Urothelium cell line (cell line): ENCODE data around the gene ARID4B.
"Not testable (repeated sequence)": the region's sequence is repeated elsewhere in the genome, so short reads cannot be mapped to it uniquely, and the experiment has no call there.

Experiments
- DNase-seq: peaks from one replicate; pipeline ENCODE4 v3.0.0; 2011; ENCODE audit warnings: low spot score, mixed read lengths
- FAIRE-seq: peaks from 2 replicates; lab custom pipeline; 2011; peaks lifted over from hg19 to GRCh38; lab: Jason Lieb, UNC

Gene ARID4B

DNA sequence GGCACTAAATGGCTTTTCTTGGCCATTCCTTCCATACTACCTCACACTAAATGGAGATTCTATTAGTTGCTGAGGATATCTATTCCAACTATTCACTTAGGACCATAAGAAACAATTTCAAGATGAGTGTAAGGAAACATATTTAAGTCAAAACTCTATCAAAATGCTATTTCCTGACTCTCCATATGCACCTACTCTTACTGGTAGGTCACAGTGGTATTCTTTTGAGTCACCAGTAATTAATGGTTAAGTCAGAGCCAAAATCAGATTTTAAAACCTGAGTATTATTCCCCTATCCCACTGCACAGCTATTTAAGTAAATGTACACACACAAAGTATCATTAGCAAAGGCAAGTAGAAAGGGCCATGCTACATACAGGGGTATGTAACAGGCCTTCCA is 50.3 kb downstream of the ARID4B start:
- FAIRE-seq: no peak
- no peak for DNase-seq

DNA sequence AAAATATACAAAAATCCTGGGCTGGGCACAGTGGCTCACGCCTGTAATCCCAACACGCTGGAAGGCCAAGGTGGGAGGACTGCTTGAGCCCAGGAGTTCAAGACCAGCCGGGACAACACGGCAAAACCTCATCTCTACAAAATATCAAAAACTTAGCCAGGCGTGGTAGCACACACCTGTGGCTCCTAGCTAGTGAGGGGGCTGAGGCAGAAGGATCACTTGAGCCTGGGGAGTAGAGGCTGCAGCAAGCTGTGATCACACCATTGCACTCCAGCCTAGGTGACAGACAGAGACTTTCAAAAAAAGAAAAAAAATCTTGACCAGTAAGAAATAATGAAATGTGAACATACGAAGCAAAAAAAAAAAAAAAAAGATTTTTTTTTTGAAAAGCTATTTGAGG is 52.1 kb downstream of the ARID4B start:
- no peak for FAIRE-seq

DNA sequence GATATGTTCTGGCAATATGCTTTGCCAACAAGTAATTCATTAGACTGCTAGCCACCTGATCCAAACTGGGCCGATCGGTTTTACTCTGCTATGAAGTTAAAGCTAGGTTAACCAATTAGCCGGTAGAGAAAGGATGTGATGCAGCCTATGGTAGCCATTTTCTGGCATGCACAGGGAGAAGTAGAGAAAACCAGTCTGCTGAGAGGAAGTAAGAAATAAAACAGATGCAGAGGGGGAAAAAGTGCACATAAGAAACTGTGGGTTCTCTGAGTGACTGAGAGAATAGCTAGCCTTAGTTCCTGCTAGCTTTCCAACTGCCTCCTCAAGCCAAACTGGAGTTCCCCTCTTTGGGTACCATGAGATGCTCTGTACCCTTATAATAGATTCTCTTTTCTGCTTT is 52.8 kb downstream of the ARID4B start:
- DNase-seq (no peak), FAIRE-seq (no peak)

More for the DNA sequence above, 52.1 kb downstream of the ARID4B start:
- no peak for DNase-seq

DNA sequence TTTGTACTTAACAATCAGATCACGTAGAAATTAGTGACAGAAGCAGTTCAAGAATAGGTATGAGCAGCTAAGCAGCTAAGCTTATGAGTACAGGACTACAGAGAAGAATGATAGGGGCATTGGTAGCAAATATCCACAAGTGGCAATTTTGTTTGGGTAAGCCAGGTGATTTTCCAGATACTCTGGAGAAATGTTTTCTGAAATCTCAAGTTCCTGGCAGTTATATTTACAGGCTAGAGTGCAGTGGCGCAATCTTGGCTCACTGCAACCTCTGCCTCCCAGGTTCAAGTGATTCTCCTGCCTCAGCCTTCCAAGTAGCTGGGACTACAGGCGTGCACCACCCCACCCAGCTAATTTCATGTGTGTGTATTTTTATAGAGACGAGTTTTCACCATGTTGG is 55.1 kb downstream of the ARID4B start:
- FAIRE-seq (no peak), DNase-seq (no peak)

DNA sequence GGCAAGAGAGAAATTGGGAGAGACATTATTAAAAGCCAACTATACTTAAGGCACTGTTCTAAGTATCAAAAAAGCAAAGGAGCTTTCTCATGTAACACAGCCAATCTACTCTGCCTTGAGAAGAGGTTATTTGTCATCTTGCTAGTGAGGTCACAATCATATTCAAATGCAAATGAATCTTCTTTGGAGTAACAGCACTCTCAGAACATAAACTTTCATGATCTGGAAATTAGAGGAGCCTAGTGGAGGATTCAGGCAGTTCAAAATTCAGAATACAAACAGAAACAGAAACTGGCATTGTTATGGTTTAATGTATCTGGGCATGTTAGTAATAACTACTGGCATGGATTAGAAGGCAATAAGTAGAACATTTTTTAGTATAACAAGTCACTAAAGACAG is 57.4 kb downstream of the ARID4B start:
- no peak for FAIRE-seq
- DNase-seq: no peak

DNA sequence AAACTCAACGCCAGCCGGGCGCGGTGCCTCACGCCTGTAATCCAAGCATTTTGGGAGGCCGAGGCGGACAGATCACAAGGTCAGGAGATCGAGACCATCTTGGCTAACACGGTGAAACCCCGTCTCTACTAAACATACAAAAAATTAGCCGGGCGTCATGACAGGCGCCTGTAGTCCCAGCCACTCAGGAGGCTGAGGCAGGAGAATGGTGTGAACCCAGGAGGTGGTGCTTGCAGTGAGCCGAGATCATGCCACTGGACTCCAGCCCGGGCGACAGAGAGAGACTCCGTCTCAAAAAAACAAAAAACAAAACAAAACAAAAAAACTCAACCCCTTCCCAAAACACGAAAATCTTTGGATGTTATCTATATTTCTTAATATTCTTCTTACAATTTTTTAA is 58.0 kb downstream of the ARID4B start:
- not testable (repeated sequence) for FAIRE-seq, DNase-seq

DNA sequence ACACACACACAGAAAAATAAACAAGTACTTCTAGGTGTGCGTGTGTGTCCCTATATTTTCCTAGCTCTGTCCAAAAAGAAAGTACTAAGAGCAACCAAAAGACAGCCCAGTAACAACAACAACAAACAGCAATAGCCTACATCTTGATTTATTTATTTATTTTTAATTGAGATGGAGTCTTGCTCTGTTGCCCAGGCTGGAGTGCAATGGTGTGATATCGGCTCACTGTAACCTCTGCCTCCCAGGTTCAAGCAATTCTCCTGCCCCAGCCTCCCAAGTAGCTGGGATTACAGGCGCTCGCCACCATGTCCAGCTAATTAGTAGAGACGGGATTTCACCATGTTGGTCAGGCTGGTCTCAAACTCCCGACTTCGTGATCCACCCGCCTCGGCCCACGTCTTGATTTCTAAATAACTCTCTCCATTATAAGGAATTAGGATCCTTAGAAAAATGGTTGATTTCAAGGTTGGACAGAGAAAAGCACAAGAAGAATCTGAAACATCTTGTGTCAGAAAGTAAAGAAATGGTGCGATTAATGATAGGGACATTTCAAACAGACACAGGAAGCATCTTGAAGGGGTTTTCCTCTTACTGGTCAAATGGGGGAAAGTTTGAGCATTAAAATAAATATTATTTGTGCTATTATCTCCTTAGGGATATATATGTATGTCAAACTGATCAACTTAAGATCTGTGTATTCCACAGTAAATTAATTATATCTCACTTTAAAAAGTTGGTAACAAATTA is 59.4 kb downstream of the ARID4B start:
- FAIRE-seq (no peak), DNase-seq (no peak)

DNA sequence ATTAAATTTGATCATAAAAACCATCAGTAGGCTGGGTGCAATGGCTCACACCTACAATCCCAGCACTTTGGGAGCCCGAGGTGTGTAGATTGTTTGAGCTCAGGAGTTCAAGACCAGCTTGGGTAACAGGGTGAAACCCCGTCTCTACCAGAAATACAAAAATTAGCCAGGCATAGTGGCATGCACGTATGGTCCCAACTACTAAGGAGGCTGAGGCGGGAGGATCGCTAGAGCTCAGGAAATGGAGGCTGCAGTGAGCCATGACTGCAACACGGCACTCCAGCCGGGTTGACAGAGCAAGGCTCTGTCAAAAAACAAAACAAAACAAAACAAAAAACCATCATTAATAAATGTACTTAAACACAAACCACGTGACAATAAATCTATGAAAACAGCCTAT is 61.0 kb downstream of the ARID4B start:
- no peak for FAIRE-seq
- DNase-seq: no peak

DNA sequence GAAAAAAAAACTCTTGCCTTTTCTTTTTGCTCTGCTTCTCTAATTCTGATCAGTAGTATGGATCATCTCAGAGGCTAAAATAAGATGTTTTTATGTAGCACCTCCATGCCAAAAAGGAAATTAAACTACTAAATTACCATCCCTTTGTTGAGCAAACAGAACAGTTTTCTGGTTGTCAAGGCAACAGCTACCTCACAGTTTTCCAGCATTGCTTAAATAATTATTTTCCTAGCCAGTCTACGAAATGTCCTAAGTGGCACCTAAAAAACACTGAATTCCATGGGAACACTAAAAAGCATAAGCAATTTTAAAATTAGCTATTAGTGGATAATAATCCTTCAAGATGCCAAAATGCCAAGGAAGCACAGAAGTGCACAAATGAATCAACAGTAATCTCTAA is 61.7 kb downstream of the ARID4B start:
- no peak for FAIRE-seq
- no peak for DNase-seq

DNA sequence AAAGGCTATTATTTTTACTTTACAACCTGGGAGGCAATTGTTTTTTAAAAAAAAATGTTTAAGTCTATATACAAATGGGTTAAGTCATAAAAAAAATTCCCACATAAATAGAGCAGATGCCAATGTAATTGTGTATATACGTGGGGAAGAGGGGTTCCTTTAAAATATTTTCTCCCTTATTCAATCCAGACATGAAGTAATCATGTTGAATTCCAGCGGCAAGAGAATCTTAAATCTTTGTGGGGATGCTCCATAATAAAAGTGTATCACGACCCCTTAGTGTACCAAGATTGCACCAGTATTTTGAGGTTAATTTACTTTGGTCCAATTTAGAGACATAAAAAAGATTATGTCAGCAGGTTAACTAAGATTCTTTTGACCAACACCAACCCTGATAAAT is 62.1 kb downstream of the ARID4B start:
- no peak for DNase-seq
- FAIRE-seq: no peak

DNA sequence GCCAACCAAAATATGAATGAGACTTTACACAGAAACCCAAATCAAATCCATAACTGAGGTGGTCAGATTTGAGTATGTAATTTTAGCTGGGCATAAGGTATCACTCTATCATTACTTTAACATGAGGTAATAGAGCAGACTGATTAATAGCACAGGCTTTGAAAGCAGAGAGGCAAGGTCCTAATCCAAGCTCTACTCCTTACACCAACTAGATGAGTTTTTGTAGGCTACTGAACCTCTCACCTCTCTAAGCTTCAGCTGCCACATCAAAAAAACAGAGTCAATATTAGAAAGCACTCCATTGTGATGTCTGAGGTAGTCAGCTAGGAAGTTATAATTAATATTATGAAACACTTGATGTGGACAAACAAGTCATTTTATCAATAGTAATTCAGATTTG is 63.7 kb downstream of the ARID4B start:
- no peak for FAIRE-seq
- DNase-seq: no peak

DNA sequence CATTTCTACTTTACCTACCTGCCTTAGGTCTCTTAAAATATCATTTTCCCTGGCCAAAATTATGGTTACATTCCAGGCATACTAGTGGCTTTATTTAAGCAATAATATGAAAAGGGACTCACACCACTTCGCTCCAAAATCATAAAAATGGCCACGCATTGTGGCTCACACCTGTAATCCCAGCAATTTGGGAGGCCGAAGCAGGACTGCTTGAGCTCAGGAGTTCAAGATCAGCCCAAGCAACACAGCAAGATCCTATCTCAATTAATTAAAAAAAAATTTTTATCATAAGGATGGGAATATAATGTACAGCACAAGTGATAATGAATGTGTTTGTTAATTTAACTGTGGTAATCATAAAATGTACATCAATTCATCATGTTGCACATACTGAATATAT is 65.4 kb downstream of the ARID4B start:
- no peak for FAIRE-seq
- DNase-seq: no peak

DNA sequence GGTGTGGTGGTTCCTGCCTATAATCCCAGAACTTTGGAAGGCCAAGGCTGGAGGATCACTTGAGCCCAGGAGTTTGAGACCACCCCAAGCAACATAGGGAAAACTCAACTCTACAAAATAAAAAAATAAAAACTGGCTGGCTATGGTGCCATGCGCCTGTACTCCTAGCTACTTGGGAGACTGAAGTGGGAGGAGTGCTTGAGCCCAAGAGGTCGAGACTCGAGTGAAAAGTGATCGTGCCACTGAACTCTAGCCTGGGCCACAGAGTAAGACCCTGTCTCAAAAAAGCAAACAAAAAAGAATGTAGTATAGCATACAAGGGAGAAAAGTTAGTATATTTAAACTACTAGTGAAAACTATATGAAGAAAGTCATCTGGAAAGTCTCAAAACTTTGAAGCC is 66.7 kb downstream of the ARID4B start:
- no peak for FAIRE-seq
- no peak for DNase-seq

DNA sequence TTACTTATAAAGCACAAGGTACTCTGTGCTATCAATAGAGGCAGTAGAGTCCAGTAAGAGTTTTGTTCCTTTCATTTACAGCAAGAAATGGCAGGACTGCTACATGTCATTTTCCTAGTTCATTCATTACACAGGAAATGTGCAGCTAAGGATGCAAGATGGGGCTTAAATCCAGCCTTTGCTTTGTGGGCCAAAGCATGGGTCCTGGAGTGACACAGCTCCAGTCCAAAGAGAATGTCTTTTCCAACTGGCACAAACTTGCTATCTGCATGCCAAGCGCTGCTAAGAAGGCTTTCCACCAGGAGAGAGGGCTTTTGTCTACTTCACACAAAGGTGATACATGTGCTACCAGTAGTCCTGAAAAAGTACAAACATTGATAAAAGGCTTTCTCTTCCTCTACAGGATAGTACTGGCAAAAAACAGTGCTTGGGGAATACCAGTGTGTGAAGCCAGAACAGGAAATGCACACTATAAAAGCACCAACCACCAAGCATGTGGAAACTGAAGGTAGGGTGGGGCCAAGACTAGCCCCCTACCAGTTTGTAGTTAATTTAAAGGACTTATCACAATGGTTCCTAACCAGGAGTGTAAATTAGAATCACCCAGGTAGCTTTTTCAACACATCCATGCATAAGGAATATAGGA is 68.7 kb downstream of the ARID4B start:
- FAIRE-seq (no peak), DNase-seq (no peak)

DNA sequence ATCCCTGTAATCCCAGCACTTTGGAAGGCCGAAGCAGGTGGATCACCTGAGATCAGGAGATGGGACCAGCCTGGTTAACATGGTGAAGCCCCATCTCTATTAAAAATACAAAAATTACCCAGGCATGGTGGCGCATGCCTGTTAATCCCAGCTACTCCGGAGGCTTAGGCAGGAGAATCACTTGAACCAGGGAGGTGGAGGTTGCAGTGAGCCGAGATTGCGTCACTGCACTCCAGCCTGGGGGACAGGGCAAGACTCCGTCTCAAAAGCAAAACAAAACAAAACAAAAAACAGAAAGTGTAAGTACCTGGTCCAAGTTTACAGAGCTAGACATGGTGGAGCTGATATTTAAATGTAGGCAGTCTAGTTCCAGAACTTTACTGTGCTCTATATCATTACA is 69.9 kb downstream of the ARID4B start:
- not testable (repeated sequence) for DNase-seq, FAIRE-seq

DNA sequence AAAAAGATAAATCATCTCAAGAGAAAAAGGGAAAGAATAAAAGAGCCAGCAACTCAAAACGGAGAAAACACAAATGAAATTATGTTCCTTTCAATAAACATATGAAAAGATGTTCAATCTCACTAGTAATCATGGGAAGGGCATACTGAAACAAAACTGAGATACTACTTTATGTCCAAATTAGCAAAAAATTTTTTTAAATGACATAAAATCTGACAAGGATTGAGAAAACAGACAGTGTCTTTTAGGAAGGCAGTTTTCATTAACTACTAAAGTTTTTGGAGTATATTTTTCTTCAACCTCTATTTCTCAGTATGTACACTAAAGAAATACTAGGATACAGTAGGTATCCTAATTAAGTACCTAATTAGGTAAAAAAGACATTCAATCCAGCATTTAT is 73.3 kb downstream of the ARID4B start:
- FAIRE-seq (no peak), DNase-seq (no peak)

DNA sequence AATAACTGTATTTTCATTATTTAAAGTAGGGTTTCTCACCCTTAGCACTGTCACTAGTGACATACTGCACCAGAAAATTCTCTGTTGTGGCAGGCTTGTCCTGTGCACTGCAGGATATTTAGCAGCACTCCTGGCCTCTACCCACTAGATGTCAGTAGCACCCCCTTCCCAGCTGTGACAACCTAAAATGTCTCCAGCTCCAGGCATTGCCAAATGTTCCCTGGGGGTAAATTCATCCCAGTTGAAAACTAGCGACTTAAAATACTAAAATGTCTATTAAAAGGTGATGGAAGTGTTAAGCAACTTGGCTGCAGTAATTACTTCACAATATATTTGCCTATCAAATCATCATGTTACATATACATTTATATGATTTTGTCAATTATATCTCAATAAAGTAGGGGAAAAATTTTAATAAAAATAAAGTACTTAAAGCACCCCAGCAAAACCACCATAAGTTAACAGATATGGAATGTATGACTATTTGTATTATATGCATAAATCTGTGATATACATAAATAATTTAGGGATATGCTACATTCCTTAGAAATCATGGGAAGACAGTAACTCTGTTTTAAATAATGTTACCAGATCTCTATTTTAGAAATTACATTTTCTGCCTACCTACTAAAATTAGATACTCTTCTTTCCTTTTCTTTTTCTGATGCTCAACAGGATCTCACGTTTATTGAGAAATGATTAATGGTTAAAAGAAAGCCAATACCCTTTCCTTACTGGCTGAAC is 74.6 kb downstream of the ARID4B start:
- FAIRE-seq: no peak
- peak; percentile 40 for DNase-seq

DNA sequence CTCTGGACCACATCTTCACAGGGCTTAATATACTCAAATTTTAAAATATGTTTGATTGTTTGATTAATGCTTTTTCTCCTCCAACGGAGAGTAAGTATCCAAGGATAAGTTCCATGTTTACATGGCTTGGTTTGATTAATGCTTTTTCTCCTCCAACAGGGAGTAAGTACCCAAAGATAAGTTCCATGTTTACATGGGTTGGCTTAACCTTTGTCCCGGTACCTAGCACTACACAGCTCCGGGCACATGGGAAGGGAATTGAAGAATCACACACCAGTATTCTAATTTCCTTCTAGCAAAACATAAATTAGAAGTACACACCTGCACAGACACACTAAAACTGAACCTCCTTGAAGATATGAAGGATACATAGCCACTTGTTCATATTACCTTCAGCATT is 77.5 kb downstream of the ARID4B start:
- FAIRE-seq (no peak), DNase-seq (no peak)

DNA sequence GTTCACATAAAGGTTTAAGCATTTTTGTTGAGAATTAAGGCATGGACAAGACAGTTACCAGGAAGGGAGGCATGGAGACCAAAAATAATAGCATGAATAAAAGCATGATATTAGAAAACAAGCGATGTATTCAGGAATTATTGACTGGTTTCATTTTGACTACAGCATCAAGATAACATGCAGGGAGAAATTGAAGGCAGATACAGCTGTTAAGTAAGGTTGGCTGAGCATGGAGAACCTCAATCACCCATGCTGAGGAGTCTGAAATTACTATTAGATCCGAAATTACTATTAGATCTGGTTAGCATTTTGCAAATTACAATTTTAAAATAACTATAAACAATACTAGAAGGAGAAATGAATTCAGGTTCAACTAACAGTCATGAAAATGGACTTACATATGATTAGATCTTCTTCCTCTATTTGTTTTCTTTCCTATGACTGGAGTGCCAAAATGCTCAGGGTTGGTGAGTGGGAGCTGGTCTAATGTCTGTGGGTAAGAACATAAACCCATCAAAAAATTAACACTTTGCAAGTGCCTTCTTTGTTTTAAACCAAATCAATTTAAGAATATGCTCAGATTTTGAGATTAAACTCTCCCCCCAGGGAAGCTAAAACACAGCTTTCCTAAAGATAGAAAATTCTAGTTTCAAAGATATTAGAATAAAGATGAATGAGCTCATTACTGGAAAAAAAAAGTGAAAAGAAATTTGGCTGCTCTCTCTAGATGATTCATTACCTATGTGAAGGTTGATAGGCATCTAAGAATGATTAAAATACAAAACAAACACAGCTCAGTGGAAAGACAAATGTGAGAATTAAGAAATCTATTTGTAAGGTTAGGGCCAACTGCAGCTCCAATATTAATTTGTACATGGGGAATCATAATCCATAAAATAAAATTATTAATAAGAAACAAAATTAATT is 81.7 kb downstream of the ARID4B start:
- DNase-seq: no peak
- FAIRE-seq: no peak

DNA sequence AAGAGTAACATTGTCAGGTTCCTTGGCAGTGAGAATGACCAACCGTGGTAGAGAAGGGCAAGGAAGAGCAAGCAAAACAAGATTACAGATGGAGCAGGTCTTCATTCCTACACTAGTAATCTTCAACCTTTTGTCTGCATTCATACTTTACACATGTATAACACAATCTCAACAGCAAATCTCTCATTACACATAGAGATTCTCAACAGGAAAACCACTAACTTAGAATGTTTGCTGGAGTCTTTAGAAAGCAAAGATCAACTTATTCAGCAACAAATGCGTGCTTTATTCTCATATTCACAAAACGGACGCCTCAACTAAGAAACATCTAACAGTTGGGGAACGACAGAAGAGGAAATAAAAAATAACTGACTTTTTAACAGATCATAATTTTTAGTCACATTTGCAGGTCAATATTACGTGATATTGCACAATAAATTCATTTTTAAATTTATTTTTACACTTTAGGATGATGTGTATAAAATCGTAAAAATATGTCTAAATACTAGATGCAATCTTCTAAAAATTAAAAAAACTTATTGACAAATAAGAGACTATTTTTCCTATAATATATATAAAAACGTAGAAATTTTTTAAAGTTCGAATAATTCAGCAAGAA is 82.9 kb downstream of the ARID4B start:
- no peak for DNase-seq
- FAIRE-seq: no peak

DNA sequence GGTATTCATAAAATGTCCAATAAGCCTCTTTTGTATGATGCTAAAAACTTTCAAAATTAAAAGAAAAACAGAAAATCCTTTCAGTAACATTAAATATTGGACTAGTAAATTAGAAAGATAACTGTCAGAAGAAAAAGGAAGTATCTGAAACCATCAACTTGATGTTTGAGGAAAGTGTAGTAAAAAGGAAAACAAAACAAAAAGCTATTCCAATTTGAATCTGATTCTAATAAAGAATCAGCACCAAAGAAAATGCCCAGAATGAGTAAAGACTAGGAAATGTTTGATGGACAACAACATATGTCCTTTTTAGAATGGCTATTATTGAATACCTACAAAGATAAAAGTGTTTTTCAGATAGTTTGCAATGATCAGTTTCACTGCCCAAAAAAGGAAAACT is 87.0 kb downstream of the ARID4B start:
- FAIRE-seq (no peak), DNase-seq (no peak)
